PC-3 (cell line): ENCODE results near the gene STXBP3.

Experiments
- EZH2 ChIP-seq: fragments of 300-600 bp; sonication (generic); IDR thresholded peaks from one replicate; pipeline ENCODE4 v1.6.1; 2017; ENCODE audit warnings: antibody characterized with exemption, mild to moderate bottlenecking, low read length; ENCODE audit not compliant: unreplicated experiment
- EZH2phosphoT487 ChIP-seq: fragments of 300-600 bp; sonication (generic); IDR thresholded peaks from 2 replicates; pipeline ENCODE4 v1.6.1; 2018; ENCODE audit warnings: mild to moderate bottlenecking, antibody characterized with exemption, low read length, borderline replicate concordance
- TF ChIP-seq, protein P1 (sequence below): fragments of 300-600 bp; sonication (generic); conservative IDR thresholded peaks from 2 replicates; pipeline ENCODE4 v1.5.1; 2017; ENCODE audit warnings: antibody characterized with exemption, low read depth, mild to moderate bottlenecking, low read length

DNA sequence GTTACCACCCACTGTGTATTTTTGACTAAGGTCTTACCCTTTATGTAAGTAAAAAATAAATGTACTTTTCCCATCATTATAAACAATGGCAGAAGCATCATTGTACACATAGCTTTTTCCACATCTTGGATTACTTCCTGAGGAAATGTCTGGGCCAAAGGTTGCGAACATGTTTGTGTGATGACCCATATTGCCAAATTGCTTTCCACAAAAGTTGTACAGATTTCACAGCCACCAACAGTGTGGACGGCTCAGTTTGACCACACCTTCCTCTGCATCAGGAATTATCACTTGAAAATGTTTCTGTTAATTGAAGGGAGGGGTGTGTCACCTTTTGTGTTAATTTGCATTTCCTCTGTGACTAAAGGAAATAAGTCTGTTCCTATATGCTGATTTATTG, 84.8 kb downstream of the STXBP3 start:
- TF ChIP-seq, protein P1, sequence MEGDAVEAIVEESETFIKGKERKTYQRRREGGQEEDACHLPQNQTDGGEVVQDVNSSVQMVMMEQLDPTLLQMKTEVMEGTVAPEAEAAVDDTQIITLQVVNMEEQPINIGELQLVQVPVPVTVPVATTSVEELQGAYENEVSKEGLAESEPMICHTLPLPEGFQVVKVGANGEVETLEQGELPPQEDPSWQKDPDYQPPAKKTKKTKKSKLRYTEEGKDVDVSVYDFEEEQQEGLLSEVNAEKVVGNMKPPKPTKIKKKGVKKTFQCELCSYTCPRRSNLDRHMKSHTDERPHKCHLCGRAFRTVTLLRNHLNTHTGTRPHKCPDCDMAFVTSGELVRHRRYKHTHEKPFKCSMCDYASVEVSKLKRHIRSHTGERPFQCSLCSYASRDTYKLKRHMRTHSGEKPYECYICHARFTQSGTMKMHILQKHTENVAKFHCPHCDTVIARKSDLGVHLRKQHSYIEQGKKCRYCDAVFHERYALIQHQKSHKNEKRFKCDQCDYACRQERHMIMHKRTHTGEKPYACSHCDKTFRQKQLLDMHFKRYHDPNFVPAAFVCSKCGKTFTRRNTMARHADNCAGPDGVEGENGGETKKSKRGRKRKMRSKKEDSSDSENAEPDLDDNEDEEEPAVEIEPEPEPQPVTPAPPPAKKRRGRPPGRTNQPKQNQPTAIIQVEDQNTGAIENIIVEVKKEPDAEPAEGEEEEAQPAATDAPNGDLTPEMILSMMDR = no peak
- TF ChIP-seq EZH2phosphoT487 = no peak
- TF ChIP-seq EZH2 = no peak
